Stimulated activated CD8-positive, alpha-beta memory T cell treated with anti-CD3 and anti-CD28 coated beads, Interleukin-15, amount 100 ng/mL, for 1 hour (primary cell): Measurements from ENCODE around the gene MTRF1L.
"Not testable (repeated sequence)": the region's sequence is repeated elsewhere in the genome, so short reads cannot be mapped to it uniquely, and the experiment has no call there.

Experiments used
- DNase-seq: peaks from one replicate; pipeline ENCODE4 v3.0.0-alpha.2; 2020; ENCODE audit warnings: low read depth

MTRF1L gene

DNA sequence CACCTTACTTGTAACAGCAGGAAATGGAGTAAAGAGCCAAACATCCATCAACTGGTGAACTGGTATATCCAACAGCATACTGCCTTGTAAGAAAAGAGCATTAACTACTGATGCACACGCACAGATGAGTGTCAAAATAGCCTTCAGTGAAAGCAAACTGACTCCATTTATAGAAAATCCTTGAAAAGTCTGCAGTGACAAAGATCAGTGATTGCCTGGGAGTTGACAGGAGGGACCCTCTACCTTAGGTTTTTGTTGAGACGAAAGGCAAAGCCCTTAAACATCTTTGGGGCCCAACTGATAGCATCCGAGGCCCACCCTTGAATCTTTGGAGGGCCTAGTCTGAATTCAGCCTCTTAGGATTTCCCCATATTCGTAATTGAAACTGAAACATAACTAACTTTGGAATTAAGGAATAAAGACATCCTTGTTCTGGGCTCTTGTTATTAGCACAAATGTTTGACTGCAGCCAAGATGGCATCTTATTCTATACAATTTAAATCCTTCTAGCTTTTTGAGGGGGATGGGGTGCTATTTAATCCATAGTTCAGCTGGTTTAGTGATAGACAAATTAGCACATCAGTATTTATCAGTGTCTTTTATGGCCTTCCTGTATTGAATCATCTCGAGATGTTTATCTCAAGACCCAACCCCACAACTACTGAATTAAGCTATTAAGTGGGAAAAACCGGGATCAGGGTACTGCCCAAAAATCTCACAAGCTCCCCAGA is 32.7 kb downstream of the MTRF1L start:
- no peak for DNase-seq

DNA sequence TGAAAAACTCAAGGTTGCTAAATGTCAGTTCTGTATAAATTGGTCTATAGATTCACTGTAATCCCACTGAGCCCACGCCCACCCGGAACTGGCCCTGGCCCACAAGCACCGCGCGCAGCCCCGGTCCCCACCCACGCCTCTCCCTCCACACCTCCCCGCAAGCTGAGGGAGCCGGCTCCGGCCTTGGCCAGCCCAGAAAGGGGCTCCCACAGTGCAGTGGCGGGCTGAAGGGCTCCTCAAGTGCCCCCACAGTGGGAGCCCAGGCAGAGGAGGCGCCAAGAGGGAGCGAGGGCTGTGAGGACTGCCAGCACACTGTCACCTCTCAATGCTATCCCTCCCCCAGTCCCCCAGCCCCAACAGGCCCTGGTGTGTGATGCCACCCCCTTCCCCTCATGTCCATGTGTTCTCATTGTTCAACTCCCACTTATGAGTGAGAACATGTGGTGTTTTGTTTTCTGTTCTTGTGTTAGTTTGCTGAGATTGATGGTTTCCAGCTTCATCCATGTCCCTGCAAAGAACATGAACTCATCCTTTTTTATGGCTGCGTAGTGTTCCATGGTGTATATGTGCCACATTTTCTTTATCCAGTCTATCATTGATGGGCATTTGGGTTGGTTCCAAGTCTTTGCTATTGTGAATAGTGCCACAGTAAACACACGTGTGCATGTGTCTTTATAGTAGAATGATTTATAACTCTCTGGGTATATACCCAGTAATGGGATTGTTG is 36.2 kb downstream of the MTRF1L start:
- DNase-seq, result not testable (repeated sequence)

GRCh38 chr6:152959333-152959732 is 43.2 kb downstream of the MTRF1L start:
- no peak for DNase-seq

- no peak for DNase-seq
These were observed 44.7 kb downstream of the MTRF1L start for GRCh38 chr6:152957796-152958195.

GRCh38 chr6:152954443-152954842 is 48.1 kb downstream of the MTRF1L start:
- DNase-seq, result no peak

- no peak for DNase-seq
These were observed 49.5 kb downstream of the MTRF1L start for GRCh38 chr6:152952866-152953509.

- DNase-seq, result no peak
These were observed 50.5 kb downstream of the MTRF1L start for GRCh38 chr6:152952045-152952444.

- no peak for DNase-seq
These were observed 52.3 kb downstream of the MTRF1L start for GRCh38 chr6:152950240-152950639.

DNA sequence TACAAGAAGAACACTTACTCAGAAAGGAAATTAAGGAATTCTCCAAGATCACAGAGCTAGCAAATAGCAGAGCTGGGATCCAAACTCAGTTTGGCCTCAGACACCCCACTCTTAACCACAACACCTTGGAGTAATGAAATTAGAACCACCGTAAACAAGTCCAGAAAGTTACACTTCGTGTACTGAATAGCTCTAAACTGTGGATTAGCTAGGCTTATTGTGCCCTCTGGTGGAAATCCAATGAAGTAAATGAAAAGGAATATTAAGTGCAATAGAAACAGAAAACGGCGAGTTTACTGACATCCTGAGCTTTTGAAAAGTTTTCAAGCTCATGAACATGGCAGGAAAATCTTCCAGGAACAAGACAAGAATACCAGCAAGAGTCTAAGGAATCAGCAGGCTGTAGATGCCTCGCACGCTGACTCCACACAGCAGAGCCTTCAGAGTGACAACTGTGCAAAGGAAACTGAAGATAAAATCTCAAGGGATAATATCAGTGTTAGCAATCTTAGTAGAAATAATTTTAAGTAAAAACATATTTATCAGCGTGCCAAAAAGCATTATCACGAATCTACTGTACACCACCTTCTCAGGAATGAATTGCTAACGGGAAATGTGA is 54.2 kb downstream of the MTRF1L start:
- DNase-seq, result no peak

- DNase-seq, result no peak
These were observed 55.5 kb downstream of the MTRF1L start for GRCh38 chr6:152946995-152947394.

DNA sequence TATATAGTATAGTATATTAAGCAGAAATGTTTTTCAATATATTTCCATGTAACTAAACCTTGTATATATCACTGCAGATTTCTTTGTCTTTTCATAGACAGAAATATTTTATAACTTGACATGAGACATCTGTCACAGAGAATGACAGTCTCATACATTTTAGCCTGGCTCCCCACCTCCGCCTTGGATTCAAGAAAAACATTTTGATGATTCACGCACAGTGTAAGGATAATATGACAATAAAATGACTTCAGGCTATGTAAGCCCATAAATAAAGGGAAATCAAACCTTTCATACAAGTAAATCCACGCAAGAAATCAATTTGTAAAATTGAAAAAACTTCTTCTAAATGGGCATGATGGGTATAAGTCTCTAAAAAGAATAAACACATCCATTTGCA is 56.0 kb downstream of the MTRF1L start:
- DNase-seq, result no peak

GRCh38 chr6:152943260-152943897 is 59.1 kb downstream of the MTRF1L start:
- no peak for DNase-seq

DNA sequence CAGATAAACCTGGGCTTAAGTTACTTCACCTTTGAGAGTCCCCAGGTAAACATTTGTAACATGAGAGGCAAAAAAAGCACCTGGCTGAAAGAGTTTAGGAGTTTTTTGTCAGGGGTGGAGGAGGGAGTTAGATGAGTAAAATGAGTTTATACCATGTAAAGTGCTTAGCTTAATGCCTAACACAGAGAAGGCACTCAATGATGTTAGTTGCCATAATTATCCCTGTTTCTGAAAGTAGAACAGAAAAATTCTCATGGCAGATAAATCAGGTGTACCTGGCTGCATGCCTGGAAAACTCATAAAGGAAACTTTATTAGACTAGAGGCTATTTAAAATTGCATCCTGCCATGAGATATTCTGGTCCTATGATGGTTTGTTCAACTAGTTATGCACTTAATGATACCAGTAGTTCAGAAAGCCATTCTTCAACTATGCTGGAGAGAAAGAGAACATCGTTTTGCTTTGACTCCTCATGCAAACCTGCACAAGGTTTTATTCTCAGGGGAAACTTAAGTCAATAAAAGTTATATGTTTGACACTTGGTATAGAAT is 60.1 kb downstream of the MTRF1L start:
- no peak for DNase-seq

DNA sequence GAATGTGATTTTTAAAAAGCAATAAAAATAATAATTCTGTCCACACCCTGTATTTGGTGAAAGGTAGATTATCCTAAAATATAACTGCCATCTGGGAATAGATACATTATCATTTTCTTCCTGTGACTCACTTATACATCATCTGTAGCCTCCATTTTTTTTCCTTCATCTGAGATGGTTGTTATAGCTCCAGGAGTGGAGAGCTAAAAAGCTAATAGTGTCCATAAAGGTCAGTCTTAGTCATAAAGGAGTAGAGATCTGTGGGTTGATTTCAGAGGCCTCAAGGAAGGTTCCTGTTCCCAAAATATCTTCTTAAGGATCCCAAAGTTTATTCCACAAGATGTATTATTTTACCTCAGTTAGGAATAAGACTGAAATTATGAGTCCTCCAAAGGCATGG is 60.8 kb downstream of the MTRF1L start:
- DNase-seq, result no peak
